HepG2 (cell line): ENCODE results near the gene NFATC2. TPM values are rescaled to one million over a fixed set of nuclear protein-coding genes. Genes with fewer than 3 reads are reported as not detected.

Experiments used
- ATAC-seq: fragments of 200-7000 bp; cut with Tn5 transposase; 3 replicates; pipeline ENCODE4 v1.9.1; 2020; ENCODE audit warnings: mild to moderate bottlenecking, moderate library complexity
- BruUV-seq: library from RNA; stranded (reverse); fragments of 400-500 nt; replicated peaks from 2 replicates; lab custom pipeline; 2021; lab: Mats Ljungman, UMichigan
- CTCF ChIA-PET: fragments of 300-600 bp; formaldehyde crosslinking; extraction: SDS; loops from one replicate; lab custom pipeline; 2021; ENCODE audit warnings: low total read pairs, inconsistent platforms, low intra/inter-chr PET ratio; lab: Yijun Ruan, JAX
- POLR2A ChIA-PET: fragments of 350-600 bp; sonication (Branson Sonifier 250); formaldehyde crosslinking; loops from one replicate; lab custom pipeline; 2020; ENCODE audit warnings: antibody characterized with exemption, inconsistent platforms; lab: Yijun Ruan, JAX
- DNase-seq: peaks from one replicate; pipeline ENCODE4 v3.0.0-alpha.2; 2015; ENCODE audit warnings: low spot score
- FAIRE-seq: peaks from 3 replicates; lab custom pipeline; 2011; peaks lifted over from hg19 to GRCh38; lab: Jason Lieb, UNC
- H2AFZ ChIP-seq: one replicate; pipeline ENCODE4 v1.6.1; 2011; ENCODE audit warnings: low read length, inconsistent platforms
- H3K27ac ChIP-seq: fragments of 300-600 bp; 3 replicates; pipeline ENCODE4 v1.8.0; 2011; ENCODE audit warnings: mixed run types, mild to moderate bottlenecking, mixed read lengths, low read length, inconsistent platforms; ENCODE audit not compliant: insufficient read depth; ENCODE audit errors: extremely low read length
- H3K27me3 ChIP-seq, 2 experiments: fragments of 200-600 bp in 1 of 2; 2 replicates in 1 of 2; 3 replicates in 1 of 2; pipeline versions ENCODE4 v1.6.0 to v1.8.0; 2011; ENCODE audit warnings: low read length in 2 of 2, mild to moderate bottlenecking in 2 of 2, moderate library complexity in 2 of 2, inconsistent platforms in 1 of 2; ENCODE audit not compliant: insufficient read depth in 2 of 2, control insufficient read depth in 1 of 2
- H3K36me3 ChIP-seq, 2 experiments: fragments of 200-600 bp in 1 of 2; replicated peaks in 1 of 2; 2 replicates in 1 of 2; 3 replicates in 1 of 2; pipeline versions ENCODE4 v1.5.1 to v1.8.0; 2011; ENCODE audit warnings: low read length in 2 of 2, inconsistent platforms in 1 of 2; ENCODE audit not compliant: insufficient read depth in 2 of 2, control insufficient read depth in 1 of 2
- H3K4me1 ChIP-seq: 2 replicates; pipeline ENCODE4 v1.5.1; 2012; ENCODE audit warnings: low read length, inconsistent platforms; ENCODE audit not compliant: insufficient read depth
- H3K4me2 ChIP-seq: 2 replicates; pipeline ENCODE4 v1.6.0; 2011; ENCODE audit warnings: low read depth, low read length, inconsistent platforms
- H3K4me3 ChIP-seq, 3 experiments: fragments of 200-600 bp in 1 of 3; sonication (generic), shearing (Covaris generic) in 1 of 3; replicated peaks in 1 of 3; 2 replicates each; pipeline ENCODE4 v1.5.1; 2011 to 2016; ENCODE audit warnings: low read length in 3 of 3, inconsistent platforms in 2 of 3, low read depth in 2 of 3, mild to moderate bottlenecking in 2 of 3, control low read depth in 1 of 3, mixed read lengths in 1 of 3; ENCODE audit not compliant: insufficient read depth in 1 of 3
- H3K79me2 ChIP-seq: one replicate; pipeline ENCODE4 v1.6.1; 2011; ENCODE audit warnings: low read length, inconsistent platforms; ENCODE audit not compliant: insufficient read depth
- H3K9ac ChIP-seq: 2 replicates; pipeline ENCODE4 v1.6.0; 2011; ENCODE audit warnings: mild to moderate bottlenecking, low read depth, low read length, inconsistent platforms; ENCODE audit not compliant: insufficient read depth
- H3K9me3 ChIP-seq: 2 replicates; pipeline ENCODE4 v1.5.1; 2012; ENCODE audit warnings: mild to moderate bottlenecking, low read length
- H4K20me1 ChIP-seq: 2 replicates; pipeline ENCODE4 v1.6.0; 2011; ENCODE audit warnings: inconsistent platforms, mild to moderate bottlenecking, low read length, moderate library complexity; ENCODE audit not compliant: insufficient read depth
- ELF4 ChIP-seq: sonication (generic); formaldehyde crosslinking; IDR thresholded peaks from 2 replicates; pipeline ENCODE4 v1.5.0; 2020; ENCODE audit warnings: missing genetic modification reagents, mild to moderate bottlenecking, moderate library complexity, borderline replicate concordance
- HDAC6 ChIP-seq: fragments of 200-600 bp; sonication (generic); IDR thresholded peaks from 2 replicates; pipeline ENCODE4 v1.7.0; 2017; ENCODE audit warnings: mild to moderate bottlenecking, antibody characterized with exemption, low read length, low read depth
- IKZF4 ChIP-seq: sonication (generic); formaldehyde crosslinking; IDR thresholded peaks from 2 replicates; pipeline ENCODE4 v1.5.1; 2020; ENCODE audit warnings: borderline replicate concordance, mild to moderate bottlenecking, low read depth, missing genetic modification reagents; ENCODE audit errors: not compliant biosample characterization
- MAFG ChIP-seq: sonication (generic); formaldehyde crosslinking; IDR thresholded peaks from 2 replicates; pipeline ENCODE4 v1.5.1; 2020; ENCODE audit warnings: mild to moderate bottlenecking, missing genetic modification reagents
- MATR3 ChIP-seq: sonication (generic); formaldehyde crosslinking; IDR thresholded peaks from 2 replicates; pipeline ENCODE4 v1.4.0; 2020; ENCODE audit warnings: missing genetic modification reagents
- PCBP2 ChIP-seq: fragments of 200-400 bp; formaldehyde crosslinking; optimal IDR thresholded peaks from 2 replicates; pipeline ENCODE3; 2018; ENCODE audit warnings: low read length, low read depth; ENCODE audit not compliant: poor library complexity, severe bottlenecking
- PTBP1 ChIP-seq: fragments of 200-400 bp; formaldehyde crosslinking; IDR thresholded peaks from 2 replicates; pipeline ENCODE4 v1.6.1; 2018; ENCODE audit warnings: low read length, low read depth; ENCODE audit not compliant: poor library complexity, severe bottlenecking
- RBAK ChIP-seq: sonication (generic); formaldehyde crosslinking; IDR thresholded peaks from 2 replicates; pipeline ENCODE4 v1.5.1; 2020; ENCODE audit warnings: mild to moderate bottlenecking, missing genetic modification reagents
- SOX5 ChIP-seq: IDR thresholded peaks from 2 replicates; pipeline ENCODE4 v1.6.1; 2016; ENCODE audit warnings: borderline replicate concordance
- ZNF317 ChIP-seq: sonication (generic); formaldehyde crosslinking; IDR thresholded peaks from 2 replicates; pipeline ENCODE4 v1.5.0; 2020; ENCODE audit warnings: mild to moderate bottlenecking, missing genetic modification reagents
- WGBS: methylation state at CpG from one replicate; pipeline ENCODE4 v1.1.6; 2017; ENCODE audit warnings: low lambda C conversion rate; 5-methylcytosine and 5-hydroxymethylcytosine counted together
- in situ Hi-C: cut with HindIII; loops from 2 replicates; pipeline ENCODE4 v1.10.0; 2017; ENCODE audit warnings: low pct_unique_long_range_greater_than_20kb; ENCODE audit not compliant: extremely low pct_ligation_motif_present
- intact Hi-C: fragments of 100-400 bp; cut with micrococcal nuclease; formaldehyde crosslinking; loops from one replicate; pipeline ENCODE4 v1.10.0; 2022; ENCODE audit not compliant: unreplicated experiment
- polyA plus RNA-seq, 8 experiments: library from polyadenylated mRNA; depleted of rRNA in 3 of 8; stranded (reverse) in 7 of 8; unstranded in 1 of 8; fragments of >200 nt; fragmentation: Illumina TruSeq in 4 of 8; extraction: Trizol in 4 of 8; gene quantifications; 2 replicates each; pipeline versions ENCODE4 v1.2.1 to v1.2.3, GENCODE V29; 2011 to 2016; ENCODE audit warnings: low read depth in 4 of 8, missing spikeins in 1 of 8, mixed read lengths in 1 of 8; ENCODE audit not compliant: insufficient read depth in 1 of 8
- total RNA-seq, 5 experiments: library from RNA; depleted of rRNA; stranded (reverse); fragments of >200 nt; fragmentation: Illumina TruSeq; extraction: Trizol; gene quantifications; 2 replicates each; pipeline ENCODE4 v1.2.3, GENCODE V29; 2016; ENCODE audit warnings: low read depth in 1 of 5
- TF ChIP-seq, protein P1 (sequence below): sonication (generic); formaldehyde crosslinking; IDR thresholded peaks from 2 replicates; pipeline ENCODE4 v1.8.1; 2022; ENCODE audit warnings: mild to moderate bottlenecking, missing genetic modification reagents

The NFATC2 gene
- total and polyA plus RNA-seq, 2 of the 13 experiments (the other 11 are each of a cell fraction or from before 2014, with no cell fraction given), result 1.9 to 3.3 TPM

DNA sequence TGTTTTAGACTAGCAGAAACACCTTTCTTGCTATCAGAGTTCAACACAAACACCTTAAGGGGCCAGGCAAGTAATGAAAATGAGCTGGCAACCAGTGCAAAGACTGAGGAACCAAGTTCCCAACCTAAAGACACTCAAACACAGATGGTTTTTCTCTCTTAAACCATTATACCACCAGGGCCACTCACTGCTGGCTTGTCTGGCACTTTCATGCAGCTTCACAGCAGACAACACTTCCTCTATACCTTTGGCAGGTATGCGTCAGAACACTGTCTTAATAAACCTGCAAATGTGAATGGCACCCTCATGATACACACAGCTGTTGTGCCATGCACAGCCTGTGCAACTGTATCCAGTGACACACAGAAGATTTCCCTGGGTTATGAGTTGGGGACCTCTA is 41.6 kb downstream of the NFATC2 start (continued):
- TF ChIP-seq ELF4 (CRISPR knock-in tag), result no peak
- TF ChIP-seq SOX5 (CRISPR knock-in tag), result no peak
- TF ChIP-seq HDAC6, result no peak
- TF ChIP-seq ZNF317 (CRISPR knock-in tag), result no peak
- TF ChIP-seq IKZF4 (CRISPR knock-in tag), result no peak
- TF ChIP-seq, protein P1, sequence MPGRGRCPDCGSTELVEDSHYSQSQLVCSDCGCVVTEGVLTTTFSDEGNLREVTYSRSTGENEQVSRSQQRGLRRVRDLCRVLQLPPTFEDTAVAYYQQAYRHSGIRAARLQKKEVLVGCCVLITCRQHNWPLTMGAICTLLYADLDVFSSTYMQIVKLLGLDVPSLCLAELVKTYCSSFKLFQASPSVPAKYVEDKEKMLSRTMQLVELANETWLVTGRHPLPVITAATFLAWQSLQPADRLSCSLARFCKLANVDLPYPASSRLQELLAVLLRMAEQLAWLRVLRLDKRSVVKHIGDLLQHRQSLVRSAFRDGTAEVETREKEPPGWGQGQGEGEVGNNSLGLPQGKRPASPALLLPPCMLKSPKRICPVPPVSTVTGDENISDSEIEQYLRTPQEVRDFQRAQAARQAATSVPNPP (CRISPR knock-in tag), result no peak
- no peak for TF ChIP-seq RBAK (CRISPR knock-in tag)

DNA sequence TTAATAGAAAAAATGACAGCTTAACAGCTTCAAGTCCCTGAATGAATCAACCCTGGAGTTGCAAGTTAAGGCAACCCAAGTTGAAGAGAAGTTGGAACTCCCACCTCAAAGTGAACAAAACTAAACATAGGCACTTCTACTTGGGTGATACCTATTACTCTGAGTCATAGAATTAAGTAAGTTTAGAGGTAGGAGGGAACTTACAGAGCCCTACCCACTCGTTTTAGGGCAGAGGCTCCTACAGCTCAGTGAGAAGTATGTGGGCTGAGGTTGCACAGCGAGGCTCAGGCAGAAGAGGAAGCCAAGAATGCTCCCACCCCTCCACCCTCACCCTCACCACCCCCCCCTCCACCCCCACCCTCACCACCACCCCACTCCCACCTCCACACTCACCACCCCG is 42.2 kb downstream of the NFATC2 start:
- POLR2A ChIA-PET, result no interaction called here
- in situ Hi-C loops (no loop called here), intact Hi-C loops (loop anchor here (10.0 kb wide), 1 partner anchor 76 kb away; no protein-coding TSS in a partner anchor)
- WGBS, result 97% methylated on average over 3 of the region's 3 CpGs
- CTCF ChIA-PET, result no interaction called here
- DNase-seq (no peak), FAIRE-seq (no peak), ATAC-seq (no peak)
- H3K4me2 ChIP-seq, result no peak overlapping the region
- no peak overlapping the region for H3K27ac ChIP-seq
- no peak overlapping the region for H3K4me3 ChIP-seq
- no peaks in the 10 kb centered on the region for H4K20me1 ChIP-seq
- BruUV-seq, result no TSS peak
- H3K79me2 ChIP-seq, result no peaks in the 10 kb centered on the region
- H3K36me3 ChIP-seq, result no peaks in the 10 kb centered on the region; a peak in 3 of 5 replicates
- no peaks in the 10 kb centered on the region for H3K27me3 ChIP-seq
- no peaks in the 10 kb centered on the region for H3K9me3 ChIP-seq
- H3K9ac ChIP-seq, result no peak overlapping the region
- no peak for TF ChIP-seq PTBP1
- peak; percentile 80 for TF ChIP-seq PCBP2
- no peak for TF ChIP-seq MAFG (CRISPR knock-in tag)
- TF ChIP-seq MATR3 (CRISPR knock-in tag), result no peak
- no peak overlapping the region for H2AFZ ChIP-seq
- no peaks in the 10 kb centered on the region for H3K4me1 ChIP-seq
